GM20000 (cell line): ENCODE data around the gene CREB5.
A peak's percentile ranks its signal among the peaks of the same experiment; 100 is the strongest.

ENCODE experiments used
- DNase-seq: peaks from one replicate; pipeline ENCODE4 v3.0.0; 2012; ENCODE audit warnings: low spot score
- CTCF ChIP-seq: IDR thresholded peaks from 2 replicates; pipeline ENCODE4 v1.5.1; 2012; ENCODE audit warnings: mild to moderate bottlenecking, control low read depth; ENCODE audit errors: extremely low read depth, missing control alignments

CREB5 gene

DNA sequence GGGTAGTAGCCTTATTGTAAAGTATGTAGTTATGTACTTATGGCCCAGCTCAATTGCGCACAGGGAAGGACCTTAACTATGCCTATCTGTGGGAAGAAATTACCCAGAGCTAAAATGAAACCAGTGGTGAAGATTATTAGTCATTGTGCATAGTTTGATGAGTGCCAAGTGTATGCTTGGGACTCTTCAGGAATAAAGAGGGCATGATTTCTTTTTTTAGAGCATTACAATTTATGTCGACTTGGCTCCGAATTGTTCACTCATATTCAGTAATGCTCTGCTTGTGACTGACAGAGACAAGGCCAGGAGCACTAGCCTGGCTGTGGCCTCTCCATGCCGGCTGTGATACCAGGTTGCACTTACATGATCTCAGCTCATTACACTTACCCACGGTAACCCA lies 276.3 kb downstream of the CREB5 start:
- no peak for DNase-seq
- TF ChIP-seq CTCF: no peak

DNA sequence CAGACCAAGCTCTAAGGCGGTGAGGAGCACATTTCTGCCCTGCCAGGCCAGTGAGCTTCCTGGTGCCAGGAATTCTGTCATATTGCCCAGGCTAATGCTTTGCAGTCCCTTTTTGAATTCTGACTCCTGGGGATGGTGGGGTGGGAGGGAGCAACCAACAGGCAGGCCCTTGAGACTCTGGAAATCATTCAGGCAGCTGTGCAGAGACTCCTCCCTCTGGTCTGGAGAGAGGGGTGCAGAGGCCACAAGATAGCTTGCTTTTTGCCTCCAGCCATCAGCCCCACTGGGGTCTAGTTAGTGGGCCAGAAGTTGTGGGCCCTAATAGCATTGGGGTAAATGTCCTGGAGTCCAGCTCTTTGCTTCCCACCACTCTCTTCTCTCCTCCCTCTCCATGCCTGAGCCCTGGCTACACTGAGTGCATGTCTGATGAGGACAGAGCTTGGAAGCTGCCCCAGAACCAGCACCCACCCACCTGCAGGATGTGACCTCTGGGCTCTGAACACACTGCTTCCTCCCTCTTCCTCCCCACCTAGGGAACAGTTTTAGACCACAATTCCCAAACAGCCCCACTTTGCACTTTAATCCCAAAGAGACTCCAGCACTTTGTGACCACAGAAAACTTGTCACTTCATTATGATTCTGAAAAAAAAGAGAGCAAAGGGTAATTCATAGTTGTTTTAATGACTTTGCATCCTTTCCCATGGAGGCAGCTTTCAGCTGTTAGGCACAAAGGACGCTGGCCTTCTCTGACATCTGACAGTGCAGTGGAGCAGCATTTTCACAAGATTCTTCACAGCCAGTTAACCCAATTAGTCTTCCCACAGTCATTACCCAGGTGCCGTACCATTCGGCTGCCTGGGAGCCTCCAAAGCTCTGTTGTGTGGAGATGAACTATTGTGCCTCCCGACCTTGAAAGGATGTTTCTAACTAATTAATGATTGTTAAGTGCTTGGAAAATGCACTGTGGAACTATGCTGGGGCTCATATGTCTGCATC lies 283.3 kb downstream of the CREB5 start:
- DNase-seq: no peak
- TF ChIP-seq CTCF: no peak

GRCh38 chr7:28697913-28698563 lies 285.7 kb downstream of the CREB5 start:
- no peak for TF ChIP-seq CTCF
- DNase-seq: no peak

- DNase-seq: peak; percentile 15
- no peak for TF ChIP-seq CTCF
Observed at GRCh38 chr7:28698840-28699239, 286.5 kb downstream of the CREB5 start.

DNA sequence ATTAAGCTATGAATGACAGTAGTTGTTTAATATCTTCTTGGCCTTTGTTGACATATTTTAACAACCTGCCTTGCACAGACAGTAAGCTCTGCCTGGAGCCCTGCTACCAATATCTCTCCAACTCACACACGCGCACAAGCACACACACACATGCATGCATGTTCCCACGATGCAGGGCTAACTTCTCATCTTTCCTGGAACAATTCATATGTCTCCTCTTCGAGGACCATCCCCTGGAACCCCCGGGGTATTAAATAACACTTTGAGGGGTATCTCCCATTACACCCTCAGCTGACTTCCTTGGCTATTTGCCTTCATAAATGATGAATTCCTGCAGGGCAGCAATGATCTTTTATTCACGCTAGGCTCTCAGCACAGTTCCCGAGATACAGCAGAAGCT lies 287.8 kb downstream of the CREB5 start:
- no peak for DNase-seq
- no peak for TF ChIP-seq CTCF

- no peak for TF ChIP-seq CTCF
- DNase-seq: no peak
Observed at GRCh38 chr7:28700790-28701203, 288.5 kb downstream of the CREB5 start.

- TF ChIP-seq CTCF: no peak
- DNase-seq: no peak
Observed at GRCh38 chr7:28701731-28702130, 289.4 kb downstream of the CREB5 start.
